OCI-LY7 (cell line): Measurements from ENCODE around the gene HNRNPK.

Experiments used
- CTCF ChIP-seq: fragments of 200-600 bp; sonication (generic); conservative IDR thresholded peaks from 2 replicates; pipeline ENCODE4 v1.5.1; 2014; ENCODE audit warnings: mild to moderate bottlenecking, antibody characterized with exemption, low read length, moderate library complexity, mixed read lengths
- EZH2phosphoT487 ChIP-seq: fragments of 200-600 bp; sonication (generic); IDR thresholded peaks from 2 replicates; pipeline ENCODE4 v1.6.1; 2018; ENCODE audit warnings: low read depth, borderline replicate concordance, mild to moderate bottlenecking, mixed run types, antibody characterized with exemption, low read length, moderate library complexity, mixed read lengths

GRCh38 chr9:83934569-83935275 lies 45.3 kb downstream of the HNRNPK start:
- TF ChIP-seq CTCF, result no peak
- no peak for TF ChIP-seq EZH2phosphoT487
